Liver (tissue), 9 donors: ENCODE measurements around the gene MRPL51. TPM values are rescaled to one million over a fixed set of nuclear protein-coding genes. Genes with fewer than 3 reads are reported as not detected.

Experiments used
- DNase-seq: peaks from one replicate; pipeline ENCODE4 v3.0.0-alpha.2; 2017; ENCODE audit warnings: low spot score
- H3K27ac ChIP-seq, 2 donors: one replicate each; pipeline ENCODE4 v1.7.0; 2013; ENCODE audit warnings: inconsistent platforms in 2 of 2, low read length in 2 of 2, control low read depth in 1 of 2, low read depth in 1 of 2, mild to moderate bottlenecking in 1 of 2
- H3K27me3 ChIP-seq, 4 donors: one replicate each; pipeline versions ENCODE4 v1.6.1 to v1.7.0; 2013; ENCODE audit warnings: low read length in 3 of 4, inconsistent platforms in 1 of 4, mild to moderate bottlenecking in 1 of 4, moderate library complexity in 1 of 4; ENCODE audit not compliant: control insufficient read depth in 4 of 4, insufficient read depth in 4 of 4
- H3K36me3 ChIP-seq, 4 donors: one replicate each; pipeline versions ENCODE4 v1.6.1 to v1.7.0; 2013; ENCODE audit warnings: low read length in 3 of 4, mild to moderate bottlenecking in 3 of 4, low read depth in 1 of 4, moderate library complexity in 1 of 4; ENCODE audit not compliant: control insufficient read depth in 4 of 4, insufficient read depth in 3 of 4
- H3K4me1 ChIP-seq, 4 donors: one replicate each; pipeline versions ENCODE4 v1.6.1 to v1.7.0; 2013; ENCODE audit warnings: low read length in 3 of 4, mild to moderate bottlenecking in 3 of 4, moderate library complexity in 1 of 4; ENCODE audit not compliant: control insufficient read depth in 4 of 4, insufficient read depth in 4 of 4
- H3K4me3 ChIP-seq, 3 donors: one replicate each; pipeline versions ENCODE4 v1.6.1 to v1.7.0; 2013; ENCODE audit warnings: low read length in 3 of 3, control low read depth in 1 of 3, low read depth in 1 of 3, mild to moderate bottlenecking in 1 of 3
- H3K9ac ChIP-seq, 2 donors: one replicate each; pipeline ENCODE4 v1.7.0; 2013; ENCODE audit warnings: low read length in 2 of 2, mild to moderate bottlenecking in 2 of 2, moderate library complexity in 2 of 2, control low read depth in 1 of 2, low read depth in 1 of 2
- H3K9me3 ChIP-seq, 4 donors: one replicate each; pipeline versions ENCODE4 v1.6.1 to v1.7.0; 2013; ENCODE audit warnings: low read length in 3 of 4; ENCODE audit not compliant: control insufficient read depth in 4 of 4
- ATF3 ChIP-seq: IDR thresholded peaks from 2 replicates; pipeline ENCODE4 v1.6.1; 2016; ENCODE audit warnings: antibody characterized with exemption
- CTCF ChIP-seq: fragments of 150-350 bp; IDR thresholded peaks from 2 replicates; pipeline ENCODE4 v1.5.1; 2017; ENCODE audit warnings: improper control_type of control experiment, low read depth, low read length; ENCODE audit not compliant: missing input control
- EGR1 ChIP-seq, 2 donors: IDR thresholded peaks; 2 replicates each; pipeline ENCODE4 v1.6.1; 2016 to 2018; ENCODE audit warnings: antibody characterized with exemption in 2 of 2, low read depth in 2 of 2
- FOXA1 ChIP-seq: IDR thresholded peaks from 2 replicates; pipeline ENCODE4 v1.6.1; 2016; ENCODE audit warnings: antibody characterized with exemption
- FOXA2 ChIP-seq: IDR thresholded peaks from 2 replicates; pipeline ENCODE4 v1.6.1; 2016; ENCODE audit warnings: antibody characterized with exemption
- GABPA ChIP-seq, 2 donors: IDR thresholded peaks in 1 of 2; conservative IDR thresholded peaks in 1 of 2; 2 replicates each; pipeline ENCODE4 v1.6.1; 2016; ENCODE audit warnings: antibody characterized with exemption in 2 of 2, mild to moderate bottlenecking in 1 of 2, moderate library complexity in 1 of 2
- HNF4A ChIP-seq, 2 donors: conservative IDR thresholded peaks; 2 replicates each; pipeline ENCODE4 v1.6.1; 2016; ENCODE audit warnings: antibody characterized with exemption in 2 of 2, mild to moderate bottlenecking in 2 of 2
- HNF4G ChIP-seq: IDR thresholded peaks from 2 replicates; pipeline ENCODE4 v1.6.1; 2016; ENCODE audit warnings: antibody characterized with exemption
- JUND ChIP-seq, 2 donors: IDR thresholded peaks; 2 replicates each; pipeline ENCODE4 v1.6.1; 2016; ENCODE audit warnings: antibody characterized with exemption in 2 of 2
- MAX ChIP-seq: IDR thresholded peaks from 2 replicates; pipeline ENCODE4 v1.6.1; 2016; ENCODE audit warnings: antibody characterized with exemption
- NR2F2 ChIP-seq: IDR thresholded peaks from 2 replicates; pipeline ENCODE4 v1.6.1; 2016; ENCODE audit warnings: antibody characterized with exemption
- RAD21 ChIP-seq, 2 donors: IDR thresholded peaks; 2 replicates each; pipeline ENCODE4 v1.6.1; 2016; ENCODE audit warnings: antibody characterized with exemption in 2 of 2, mild to moderate bottlenecking in 2 of 2
- REST ChIP-seq: IDR thresholded peaks from 2 replicates; pipeline ENCODE4 v1.6.1; 2016; ENCODE audit warnings: antibody characterized with exemption, mild to moderate bottlenecking
- RXRA ChIP-seq, 2 donors: IDR thresholded peaks; 2 replicates each; pipeline ENCODE4 v1.6.1; 2017 to 2018; ENCODE audit warnings: antibody characterized with exemption in 2 of 2, mild to moderate bottlenecking in 1 of 2
- SP1 ChIP-seq: IDR thresholded peaks from 2 replicates; pipeline ENCODE4 v1.6.1; 2018; ENCODE audit warnings: antibody characterized with exemption, mild to moderate bottlenecking
- YY1 ChIP-seq: IDR thresholded peaks from 2 replicates; pipeline ENCODE4 v1.6.1; 2016; ENCODE audit warnings: antibody characterized with exemption, mild to moderate bottlenecking
- ZBTB33 ChIP-seq: IDR thresholded peaks from 2 replicates; pipeline ENCODE4 v1.6.1; 2016; ENCODE audit warnings: antibody characterized with exemption
- WGBS: extraction: QIAGEN DNeasy Blood & Tissue Kit; methylation state at CpG from one replicate; pipeline ENCODE4 v1.1.7; 2013; 5-methylcytosine and 5-hydroxymethylcytosine counted together
- polyA plus RNA-seq, 2 donors: library from polyadenylated mRNA; stranded (reverse) in 1 of 2; unstranded in 1 of 2; fragments of 200-250 nt in 1 of 2; fragments of >200 nt in 1 of 2; fragmentation: Nextera tagmentation in 1 of 2; extraction: Ambion mirVana in 1 of 2; gene quantifications; one replicate each; pipeline versions ENCODE4 v1.2.1 to v1.2.3, GENCODE V29; 2013 to 2015
- total RNA-seq, 2 donors: library from RNA; depleted of rRNA; stranded (reverse); fragments of >200 nt; gene quantifications; one replicate each; pipeline ENCODE4 v1.2.3, GENCODE V29; 2014
- donor health status: healthy.
- donor health status: healthy.
- donor health status: healthy.
- donor health status: healthy.
- donor health status: healthy.

The MRPL51 gene
- total and polyA plus RNA-seq, 4 donors: 37.6 to 163 (median 48.0) TPM

- TF ChIP-seq MAX (no peak), RAD21 (IDR thresholded peaks at IDR 0.05) (no peak), JUND (IDR thresholded peaks at IDR 0.05) (no peak)
Measured at GRCh38 chr12:6489449-6489848, 3.6 kb downstream of the MRPL51 start (continued).

- H3K9ac ChIP-seq: no peak overlapping the region
- peaks cover 0 to 3% (median 2%) of the 10 kb centered on the region in 4 donors for H3K36me3 ChIP-seq
- peaks cover 2 to 10% (median 6%) of the 10 kb centered on the region in 4 donors for H3K4me1 ChIP-seq
- 84% methylated on average over 1 of the region's 1 CpG for WGBS
- TF ChIP-seq YY1 (no peak), RXRA (IDR thresholded peaks at IDR 0.05) (no peak), ATF3 (no peak), REST (no peak), HNF4A (conservative IDR thresholded peaks at IDR 0.05) (no peak), CTCF (no peak), RAD21 (IDR thresholded peaks at IDR 0.05) (no peak), FOXA1 (no peak), GABPA (IDR thresholded peaks at IDR 0.05 in 1 of 2, conservative IDR thresholded peaks at IDR 0.05 in 1 of 2) (no peak), NR2F2 (no peak), EGR1 (IDR thresholded peaks at IDR 0.05; ENCODE audit: low read depth in 2 of 2) (no peak), JUND (IDR thresholded peaks at IDR 0.05) (no peak), SP1 (no peak), FOXA2 (no peak), HNF4G (no peak)
- H3K4me3 ChIP-seq: no peak overlapping the region
- no peak overlapping the region for H3K27ac ChIP-seq
- no peaks in the 10 kb centered on the region for H3K9me3 ChIP-seq
- no peaks in the 10 kb centered on the region for H3K27me3 ChIP-seq
- DNase-seq: no peak
Measured at GRCh38 chr12:6488240-6488639, 4.8 kb downstream of the MRPL51 start.

GRCh38 chr12:6478416-6478815 is 14.6 kb downstream of the MRPL51 start:
- Histone ChIP-seq H3K4me3 (no peak overlapping the region), H3K36me3 (no peaks in the 10 kb centered on the region), H3K4me1 (peaks cover 0 to 2% (median 0%) of the 10 kb centered on the region in 4 donors), H3K9ac (no peak overlapping the region), H3K27me3 (no peaks in the 10 kb centered on the region), H3K27ac (no peak overlapping the region), H3K9me3 (no peaks in the 10 kb centered on the region)
- no peak for DNase-seq
- TF ChIP-seq YY1 (no peak), ZBTB33 (no peak), FOXA2 (no peak), HNF4G (no peak), NR2F2 (no peak), JUND (IDR thresholded peaks at IDR 0.05) (no peak), MAX (no peak), RXRA (IDR thresholded peaks at IDR 0.05) (no peak), HNF4A (conservative IDR thresholded peaks at IDR 0.05) (no peak), CTCF (no peak)
- WGBS: 90% methylated on average over 20 of the region's 20 CpGs
